Activated gamma-delta T cell (primary cell): Measurements from ENCODE around the gene TMEM214.
"Not testable (repeated sequence)": the region's sequence is repeated elsewhere in the genome, so short reads cannot be mapped to it uniquely, and the experiment has no call there.

Experiments used
- DNase-seq: peaks from one replicate; lab custom pipeline; 2025; lab: John Stamatoyannopoulos, UW

Gene TMEM214

GRCh38 chr2:27070653-27071276 lies 38.0 kb downstream of the TMEM214 start:
- DNase-seq, result no peak

DNA sequence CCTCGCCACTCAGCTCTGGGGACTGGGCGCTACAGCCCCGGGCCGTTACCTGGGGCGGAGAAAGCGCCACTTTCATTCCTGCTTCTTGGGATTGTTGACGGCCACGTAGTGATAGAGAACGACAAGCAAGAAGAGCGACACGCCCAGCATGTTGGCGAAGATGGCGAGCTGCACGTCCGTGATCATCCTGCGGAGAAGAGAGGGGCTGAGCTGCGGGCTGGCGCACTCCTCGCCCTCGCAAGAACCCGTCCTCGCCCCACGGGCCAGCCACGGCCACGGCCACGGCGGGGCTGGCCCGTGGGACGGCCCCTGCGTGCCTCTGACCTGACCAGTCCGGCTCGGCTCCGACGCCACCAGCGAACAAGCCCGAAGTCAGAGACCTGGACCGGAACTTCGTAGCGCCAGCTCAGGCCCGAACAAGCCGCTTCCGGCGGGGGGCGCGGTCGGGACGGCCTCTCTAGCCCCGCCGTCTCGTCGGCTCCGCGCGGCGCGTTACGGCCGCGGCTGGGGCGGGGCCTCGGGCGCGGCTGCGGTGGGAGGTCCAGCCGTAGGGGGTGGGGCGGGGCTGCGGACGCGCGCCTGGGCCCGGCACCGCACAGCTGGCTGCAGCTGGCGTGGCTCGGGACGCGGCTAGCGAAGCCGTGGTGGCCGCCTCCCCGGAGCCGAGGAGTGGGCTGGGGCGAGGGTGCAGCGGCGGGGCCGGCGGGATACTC lies 38.7 kb downstream of the TMEM214 start, which contains the start of gene OST4:
Gene OST4, minus strand, starts transcription at position 378 of the 713 bp plus-strand sequence.
- peak; percentile 86 for DNase-seq

DNA sequence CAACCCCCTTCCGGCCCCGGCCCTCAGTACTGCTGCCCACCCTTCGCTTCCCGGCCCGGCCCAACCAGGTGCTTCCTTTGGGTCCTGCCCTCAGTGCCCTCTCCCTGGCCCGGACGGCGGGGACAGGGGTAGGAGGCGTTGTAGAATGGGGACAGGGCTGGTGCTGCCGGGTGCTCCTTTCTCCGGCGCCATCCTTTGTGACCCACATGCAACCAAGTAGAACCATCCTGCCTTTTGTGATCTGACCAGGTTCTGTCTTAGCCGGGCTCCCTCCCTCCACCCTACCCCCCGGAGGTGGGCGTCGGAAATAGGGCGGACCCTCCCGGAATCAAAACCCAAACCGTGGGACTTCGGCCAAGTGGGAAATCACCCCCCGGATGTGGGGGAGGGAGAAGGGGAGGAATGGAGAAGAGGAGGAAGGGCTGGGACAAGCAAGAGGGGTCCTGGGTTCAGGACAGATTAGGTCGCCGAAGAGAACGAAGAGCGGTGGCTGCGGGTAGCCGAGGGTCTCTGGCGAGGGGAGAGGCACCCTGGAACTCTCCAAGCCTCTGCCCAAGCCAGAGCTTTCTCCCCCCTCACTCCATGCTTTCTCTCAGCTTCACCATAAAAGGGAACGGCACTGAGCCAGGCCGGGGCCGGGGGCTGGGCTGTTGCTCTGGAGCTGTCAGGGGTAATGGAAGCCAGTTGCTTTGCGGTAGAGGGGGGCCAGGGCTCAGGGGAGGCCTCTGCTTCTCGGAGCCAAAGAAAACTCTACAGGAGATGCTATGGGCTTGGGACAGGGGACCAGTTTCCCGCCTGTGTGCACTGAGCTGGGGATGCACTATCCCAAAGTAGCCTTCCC lies 39.4 kb downstream of the TMEM214 start:
- no peak for DNase-seq

DNA sequence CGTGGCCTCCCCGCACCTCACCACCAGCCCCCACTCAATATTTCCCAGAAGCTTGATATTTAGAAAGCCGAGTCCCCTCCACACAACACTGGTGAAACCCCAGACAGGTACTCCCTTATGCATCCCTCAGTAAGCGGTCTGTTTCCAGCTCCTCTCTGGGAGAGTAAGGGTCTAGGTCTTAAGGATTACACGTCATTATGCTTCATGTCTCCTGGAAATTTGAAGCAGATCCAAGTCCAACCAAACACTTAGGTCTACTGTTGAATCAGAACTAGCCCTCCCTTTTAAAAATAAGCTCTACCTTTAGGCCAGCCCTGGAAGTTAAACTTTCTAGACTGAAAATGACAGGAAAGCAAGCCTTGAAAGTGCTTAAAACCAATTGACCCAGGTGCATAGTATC lies 40.2 kb downstream of the TMEM214 start:
- DNase-seq, result no peak

DNA sequence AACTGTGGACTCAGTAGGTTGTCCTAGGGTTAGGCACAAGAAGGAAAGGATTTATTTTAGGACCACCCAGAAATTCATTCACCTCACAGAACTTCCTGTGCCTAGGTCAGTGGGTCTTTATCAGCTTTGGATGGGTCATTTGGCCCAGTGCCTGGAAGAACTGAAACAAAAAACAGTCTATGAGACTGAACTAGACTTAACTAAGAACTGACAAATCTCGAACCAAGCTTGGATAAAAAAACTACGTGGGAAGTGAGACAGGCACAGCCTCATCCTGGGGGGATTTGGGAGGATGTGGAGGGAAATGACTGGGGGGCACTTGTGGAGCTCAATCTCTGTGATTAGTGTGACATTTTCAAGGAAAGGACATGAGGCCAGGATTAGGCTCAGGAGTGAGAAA lies 41.0 kb downstream of the TMEM214 start:
- no peak for DNase-seq

- DNase-seq, result no peak
Observed at GRCh38 chr2:27074738-27075565, 42.2 kb downstream of the TMEM214 start.

- DNase-seq, result not testable (repeated sequence)
Observed at GRCh38 chr2:27075566-27075871, 42.8 kb downstream of the TMEM214 start.

DNA sequence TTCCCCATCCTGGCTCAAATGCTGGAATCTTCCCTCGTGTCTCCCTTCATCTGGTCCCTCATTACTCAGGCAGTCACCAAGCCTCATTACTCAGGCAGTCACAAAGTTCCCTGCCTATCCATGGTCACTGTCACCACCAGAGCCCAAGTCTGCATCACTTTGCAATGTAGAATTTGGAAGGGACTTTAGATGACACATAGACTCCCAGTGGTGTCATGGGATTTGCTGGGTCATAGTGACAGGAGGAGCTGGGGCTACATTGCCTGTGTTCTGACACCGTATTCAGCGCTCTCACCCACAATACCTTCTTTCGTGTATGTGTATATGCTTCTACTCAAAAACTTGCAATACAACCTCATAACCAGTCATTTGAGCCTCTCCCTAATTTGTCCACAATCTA lies 43.6 kb downstream of the TMEM214 start:
- DNase-seq, result no peak

DNA sequence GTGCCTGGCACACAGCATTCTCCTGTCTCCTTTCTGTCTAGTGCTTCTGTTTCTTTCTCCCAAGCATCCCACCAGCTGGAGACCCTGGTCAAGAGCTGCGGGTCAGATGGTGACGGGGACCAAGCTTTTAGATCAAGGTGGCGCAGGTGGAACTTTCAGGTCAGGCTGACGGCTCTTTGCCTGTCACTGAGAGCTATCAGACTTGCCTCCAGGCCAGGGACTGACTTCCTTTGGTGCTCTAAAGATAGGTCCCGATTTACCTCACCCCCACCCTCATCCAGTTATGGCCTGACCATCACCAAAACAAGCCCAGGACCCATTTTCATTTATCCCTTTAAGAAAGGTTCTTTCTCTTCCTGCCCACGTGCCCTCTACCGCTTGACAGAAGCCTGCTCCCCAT lies 44.5 kb downstream of the TMEM214 start:
- DNase-seq, result no peak

- DNase-seq, result no peak
Observed at GRCh38 chr2:27078267-27079194, 45.8 kb downstream of the TMEM214 start, which contains the start of gene EMILIN1. EMILIN1 (plus strand) TSS chr2:27078615; CDS start chr2:27079066, 451 bp downstream.

- DNase-seq, result no peak
Observed at GRCh38 chr2:27079233-27080139, 46.7 kb downstream of the TMEM214 start.

- DNase-seq, result no peak
Observed at GRCh38 chr2:27080140-27080469, 47.3 kb downstream of the TMEM214 start.

DNA sequence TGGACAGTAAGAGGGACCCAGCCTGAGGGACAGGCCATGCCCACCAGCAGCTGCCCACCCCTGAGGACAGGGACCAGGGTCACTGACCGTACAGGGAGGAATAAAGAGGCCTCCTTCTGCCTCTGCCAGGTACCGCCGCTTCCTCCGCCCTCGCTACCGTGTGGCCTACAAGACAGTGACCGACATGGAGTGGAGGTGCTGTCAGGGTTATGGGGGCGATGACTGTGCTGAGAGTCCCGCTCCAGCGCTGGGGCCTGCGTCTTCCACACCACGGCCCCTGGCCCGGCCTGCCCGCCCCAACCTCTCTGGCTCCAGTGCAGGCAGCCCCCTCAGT lies 47.8 kb downstream of the TMEM214 start:
- no peak for DNase-seq

GRCh38 chr2:27081984-27082772 lies 49.4 kb downstream of the TMEM214 start:
- DNase-seq, result no peak

DNA sequence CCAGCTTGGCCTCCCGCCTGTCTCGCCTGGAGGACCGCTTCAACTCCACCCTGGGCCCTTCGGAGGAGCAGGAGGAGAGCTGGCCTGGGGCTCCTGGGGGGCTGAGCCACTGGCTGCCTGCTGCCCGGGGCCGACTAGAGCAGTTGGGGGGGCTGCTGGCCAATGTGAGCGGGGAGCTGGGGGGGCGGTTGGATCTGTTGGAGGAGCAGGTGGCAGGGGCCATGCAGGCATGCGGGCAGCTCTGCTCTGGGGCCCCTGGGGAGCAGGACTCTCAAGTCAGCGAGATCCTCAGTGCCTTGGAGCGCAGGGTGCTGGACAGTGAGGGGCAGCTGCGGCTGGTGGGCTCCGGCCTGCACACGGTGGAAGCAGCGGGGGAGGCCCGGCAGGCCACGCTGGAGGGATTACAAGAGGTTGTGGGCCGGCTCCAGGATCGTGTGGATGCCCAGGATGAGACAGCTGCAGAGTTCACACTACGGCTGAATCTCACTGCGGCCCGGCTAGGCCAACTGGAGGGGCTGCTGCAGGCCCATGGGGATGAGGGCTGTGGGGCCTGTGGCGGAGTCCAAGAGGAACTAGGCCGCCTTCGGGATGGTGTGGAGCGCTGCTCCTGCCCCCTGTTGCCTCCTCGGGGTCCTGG lies 50.1 kb downstream of the TMEM214 start:
- DNase-seq, result no peak

- no peak for DNase-seq
Observed at GRCh38 chr2:27083410-27084296, 50.9 kb downstream of the TMEM214 start.

DNA sequence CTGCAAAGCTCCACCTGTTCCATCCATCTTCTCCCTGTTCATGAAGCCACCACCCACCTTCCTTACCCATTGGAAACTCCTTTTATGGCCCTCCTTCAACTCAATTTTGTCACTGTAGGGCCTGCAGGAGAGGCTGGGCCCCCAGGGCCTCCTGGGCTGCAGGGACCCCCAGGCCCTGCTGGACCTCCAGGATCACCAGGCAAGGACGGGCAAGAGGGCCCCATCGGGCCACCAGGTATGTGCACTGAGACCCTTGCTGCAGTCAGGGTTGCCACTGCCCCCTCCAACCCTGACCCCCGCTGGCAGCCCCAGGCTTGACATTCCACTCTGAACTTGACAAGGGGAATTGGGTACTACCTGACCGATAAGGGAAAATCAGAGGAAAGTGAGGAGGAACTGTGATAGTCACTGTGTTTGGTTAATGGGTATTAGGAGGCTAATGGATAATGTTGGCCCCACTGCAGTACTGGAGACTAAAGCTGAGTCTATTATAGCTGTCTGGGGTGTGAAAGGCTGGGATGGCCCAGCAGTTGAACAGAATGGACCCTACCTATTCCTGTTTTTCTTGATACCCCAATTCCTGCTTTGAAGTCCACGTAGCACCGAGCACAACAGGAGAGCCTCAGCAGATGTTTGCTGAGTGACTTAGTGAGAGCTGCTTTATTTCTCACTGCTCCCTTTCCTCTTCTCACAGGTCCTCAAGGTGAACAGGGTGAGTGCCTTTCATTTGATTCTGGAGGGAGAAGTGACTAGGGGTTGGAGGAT lies 51.7 kb downstream of the TMEM214 start:
- no peak for DNase-seq
